GM18505 (cell line): Measurements from ENCODE around the gene ARHGAP15.

ENCODE experiments used
- ATAC-seq: cut with Tn5 transposase; IDR thresholded peaks from one replicate; pipeline ENCODE4 v1.9.1; 2021; ENCODE audit not compliant: unreplicated experiment
- POLR2A ChIP-seq: IDR thresholded peaks from 4 replicates; pipeline ENCODE4 v1.6.1; 2011; ENCODE audit warnings: borderline replicate concordance; ENCODE audit not compliant: insufficient read depth, insufficient read length; ENCODE audit errors: extremely low read depth

The ARHGAP15 gene

GRCh38 chr2:143805666-143806065 is 676.4 kb downstream of the ARHGAP15 start:
- no peak for ATAC-seq

GRCh38 chr2:143807192-143807591 is 678.0 kb downstream of the ARHGAP15 start:
- no peak for ATAC-seq
- TF ChIP-seq POLR2A, result no peak

More at GRCh38 chr2:143805666-143806065, 676.4 kb downstream of the ARHGAP15 start:
- no peak for TF ChIP-seq POLR2A

DNA sequence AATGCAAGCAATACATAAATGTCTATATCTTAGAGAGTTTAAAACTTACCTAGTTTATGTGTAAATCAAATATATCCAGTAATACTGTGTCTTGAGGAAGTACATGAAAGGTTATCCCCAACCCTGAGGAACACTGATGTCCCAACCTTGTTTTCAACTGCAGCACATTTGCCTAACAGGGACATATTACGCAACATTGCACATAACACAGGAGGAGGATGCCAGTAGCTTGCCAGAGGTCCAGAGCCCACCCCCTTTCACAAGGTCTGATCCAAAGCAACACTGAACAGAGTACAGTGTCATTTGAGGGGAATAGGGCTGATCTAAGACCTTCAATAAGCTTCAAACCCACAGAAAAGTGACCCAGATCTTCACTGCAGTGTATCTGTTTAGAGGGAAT is 678.5 kb downstream of the ARHGAP15 start:
- TF ChIP-seq POLR2A, result no peak
- no peak for ATAC-seq

- TF ChIP-seq POLR2A, result no peak
- ATAC-seq, result no peak
Observed at GRCh38 chr2:143808166-143808565, 678.9 kb downstream of the ARHGAP15 start.

- no peak for TF ChIP-seq POLR2A
- ATAC-seq, result no peak
Observed at GRCh38 chr2:143815082-143815481, 685.9 kb downstream of the ARHGAP15 start.

DNA sequence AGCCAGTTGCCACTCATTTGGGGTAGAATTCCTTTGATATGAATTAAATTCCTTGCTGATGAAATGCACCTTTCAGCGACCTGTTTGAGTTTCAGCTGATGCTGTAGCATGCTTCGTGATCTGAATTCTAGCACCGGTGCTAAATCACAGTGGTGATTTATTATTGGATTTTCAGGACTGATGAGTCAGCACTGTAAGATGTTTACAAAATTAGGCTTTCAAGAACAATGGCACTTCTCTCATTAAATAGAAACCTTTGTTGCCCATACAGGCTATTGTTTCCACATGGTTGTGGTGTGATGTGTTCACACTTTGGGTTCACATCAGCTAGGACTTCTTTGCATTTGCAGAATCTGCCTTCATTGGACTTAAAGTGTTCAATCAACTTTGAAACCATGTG is 687.7 kb downstream of the ARHGAP15 start:
- no peak for TF ChIP-seq POLR2A
- ATAC-seq, result no peak
